C4-2B (cell line): ENCODE measurements around the gene ZFYVE9.

Experiments
- CTCF ChIP-seq: fragments of 450-650 bp; conservative IDR thresholded peaks from 2 replicates; pipeline ENCODE4 v1.5.1; 2017; ENCODE audit warnings: mild to moderate bottlenecking
- ZFX ChIP-seq: fragments of 450-650 bp; IDR thresholded peaks from 2 replicates; pipeline ENCODE4 v1.6.1; 2017

- TF ChIP-seq CTCF: no peak
- TF ChIP-seq ZFX: no peak
Measured at GRCh38 chr1:52156460-52156859, 14.6 kb downstream of the ZFYVE9 start.
